Measurements from ENCODE around the gene GPR158.

The GPR158 gene

GRCh38 chr10:25493122-25493893 is 318.5 kb downstream of the GPR158 start:
- Histone ChIP-seq H3K18ac (ENCODE audit: low read length) (no peak overlapping the region), H2BK15ac (ENCODE audit: low read length) (no peak overlapping the region), H3K23ac (ENCODE audit: low read depth, low read length, poor library complexity) (no peak overlapping the region), H3K4me1 (ENCODE audit: control insufficient read depth in 2 of 2, insufficient read depth in 1 of 2, low read depth in 1 of 2, low read length in 2 of 2) (peaks cover 11 to 22% of the 10 kb centered on the region in 2 donors), H3K79me1 (ENCODE audit: low read depth, low read length) (no peaks in the 10 kb centered on the region), H3K9me3 (replicated peaks in 1 of 2; ENCODE audit: control insufficient read depth in 2 of 2, insufficient read depth in 1 of 2, low read depth in 1 of 2, low read length in 2 of 2) (no peaks in the 10 kb centered on the region), H4K91ac (ENCODE audit: low read depth, low read length, poor library complexity) (no peak overlapping the region), H3K4ac (ENCODE audit: low read length) (no peak overlapping the region), H3K27me3 (ENCODE audit: control insufficient read depth in 3 of 3, insufficient read depth in 3 of 3, low read depth in 1 of 3, low read length in 3 of 3) (no peaks in the 10 kb centered on the region), H3K9ac (ENCODE audit: low read depth, low read length, poor library complexity) (no peak overlapping the region), H2AK5ac (ENCODE audit: low read depth, low read length) (no peak overlapping the region), H3K36me3 (replicated peaks in 1 of 2; ENCODE audit: control insufficient read depth in 2 of 2, insufficient read depth in 2 of 2, low read length in 2 of 2) (no peaks in the 10 kb centered on the region), H2BK12ac (ENCODE audit: low read length) (no peak overlapping the region), H2BK5ac (ENCODE audit: low read length) (no peak overlapping the region), H3K4me2 (ENCODE audit: insufficient read depth, low read length, poor library complexity, severe bottlenecking) (no peak overlapping the region), H2BK120ac (ENCODE audit: low read depth, low read length) (no peak overlapping the region), H3K4me3 (ENCODE audit: low read length in 2 of 2) (no peak overlapping the region), H3K27ac (replicated peaks; ENCODE audit: low read length) (peak overlapping the region; percentile 4), H3K14ac (ENCODE audit: low read length) (no peak overlapping the region), H4K8ac (ENCODE audit: low read depth, low read length) (no peak overlapping the region), H2AFZ (ENCODE audit: low read length) (no peak overlapping the region)
- peak; percentile 72 for DNase-seq (ENCODE audit: low spot score)
- no CpG with 5 or more reads among the region's 4 CpGs for WGBS, 2 donors (ENCODE audit: extremely low coverage in 2 of 2, insufficient read length in 2 of 2, insufficient replicate concordance in 1 of 2)

- Histone ChIP-seq H3K23ac (ENCODE audit: low read depth, low read length, poor library complexity) (no peak overlapping the region), H3K27me3 (ENCODE audit: control insufficient read depth in 3 of 3, insufficient read depth in 3 of 3, low read depth in 1 of 3, low read length in 3 of 3) (no peaks in the 10 kb centered on the region), H3K18ac (ENCODE audit: low read length) (no peak overlapping the region), H2AK5ac (ENCODE audit: low read depth, low read length) (no peak overlapping the region), H3K14ac (ENCODE audit: low read length) (no peak overlapping the region), H3K4ac (ENCODE audit: low read length) (no peak overlapping the region), H3K79me1 (ENCODE audit: low read depth, low read length) (no peaks in the 10 kb centered on the region), H2BK12ac (ENCODE audit: low read length) (no peak overlapping the region), H4K8ac (ENCODE audit: low read depth, low read length) (no peak overlapping the region), H3K4me3 (ENCODE audit: low read length in 2 of 2) (no peak overlapping the region), H3K27ac (replicated peaks; ENCODE audit: low read length) (no peak overlapping the region), H2AFZ (ENCODE audit: low read length) (no peak overlapping the region), H3K4me1 (ENCODE audit: control insufficient read depth in 2 of 2, insufficient read depth in 1 of 2, low read depth in 1 of 2, low read length in 2 of 2) (peaks cover 14 to 21% of the 10 kb centered on the region in 2 donors), H3K9me3 (replicated peaks in 1 of 2; ENCODE audit: control insufficient read depth in 2 of 2, insufficient read depth in 1 of 2, low read depth in 1 of 2, low read length in 2 of 2) (no peaks in the 10 kb centered on the region), H3K9ac (ENCODE audit: low read depth, low read length, poor library complexity) (no peak overlapping the region), H4K91ac (ENCODE audit: low read depth, low read length, poor library complexity) (no peak overlapping the region), H2BK5ac (ENCODE audit: low read length) (no peak overlapping the region), H2BK120ac (ENCODE audit: low read depth, low read length) (no peak overlapping the region), H3K36me3 (replicated peaks in 1 of 2; ENCODE audit: control insufficient read depth in 2 of 2, insufficient read depth in 2 of 2, low read length in 2 of 2) (no peaks in the 10 kb centered on the region), H2BK15ac (ENCODE audit: low read length) (no peak overlapping the region), H3K4me2 (ENCODE audit: insufficient read depth, low read length, poor library complexity, severe bottlenecking) (no peak overlapping the region)
- no peak for DNase-seq (ENCODE audit: low spot score)
- no CpG with 5 or more reads among the region's 3 CpGs for WGBS, 2 donors (ENCODE audit: extremely low coverage in 2 of 2, insufficient read length in 2 of 2, insufficient replicate concordance in 1 of 2)
These were observed 322.4 kb downstream of the GPR158 start for GRCh38 chr10:25497246-25497645.

GRCh38 chr10:25498645-25499044 is 323.8 kb downstream of the GPR158 start:
- Histone ChIP-seq H3K4me3 (ENCODE audit: low read length in 2 of 2) (no peak overlapping the region), H3K14ac (ENCODE audit: low read length) (no peak overlapping the region), H3K4me2 (ENCODE audit: insufficient read depth, low read length, poor library complexity, severe bottlenecking) (no peak overlapping the region)

GRCh38 chr10:25501912-25502311 is 327.1 kb downstream of the GPR158 start:
- Histone ChIP-seq H3K23ac (ENCODE audit: low read depth, low read length, poor library complexity) (no peak overlapping the region), H3K18ac (ENCODE audit: low read length) (no peak overlapping the region), H3K4me3 (ENCODE audit: low read length in 2 of 2) (no peak overlapping the region), H2BK5ac (ENCODE audit: low read length) (no peak overlapping the region), H3K36me3 (replicated peaks in 1 of 2; ENCODE audit: control insufficient read depth in 2 of 2, insufficient read depth in 2 of 2, low read length in 2 of 2) (no peaks in the 10 kb centered on the region), H3K79me1 (ENCODE audit: low read depth, low read length) (no peaks in the 10 kb centered on the region), H3K27me3 (ENCODE audit: control insufficient read depth in 3 of 3, insufficient read depth in 3 of 3, low read depth in 1 of 3, low read length in 3 of 3) (no peaks in the 10 kb centered on the region), H2BK15ac (ENCODE audit: low read length) (no peak overlapping the region), H2BK12ac (ENCODE audit: low read length) (no peak overlapping the region), H4K91ac (ENCODE audit: low read depth, low read length, poor library complexity) (no peak overlapping the region), H3K4me2 (ENCODE audit: insufficient read depth, low read length, poor library complexity, severe bottlenecking) (no peak overlapping the region), H3K14ac (ENCODE audit: low read length) (no peak overlapping the region), H3K9me3 (replicated peaks in 1 of 2; ENCODE audit: control insufficient read depth in 2 of 2, insufficient read depth in 1 of 2, low read depth in 1 of 2, low read length in 2 of 2) (no peaks in the 10 kb centered on the region), H3K4me1 (ENCODE audit: control insufficient read depth in 2 of 2, insufficient read depth in 1 of 2, low read depth in 1 of 2, low read length in 2 of 2) (peaks cover 1 to 14% of the 10 kb centered on the region in 2 donors), H2AK5ac (ENCODE audit: low read depth, low read length) (no peak overlapping the region), H2BK120ac (ENCODE audit: low read depth, low read length) (no peak overlapping the region), H2AFZ (ENCODE audit: low read length) (peak overlapping the region; percentile 41), H3K27ac (replicated peaks; ENCODE audit: low read length) (no peak overlapping the region), H3K4ac (ENCODE audit: low read length) (no peak overlapping the region), H3K9ac (ENCODE audit: low read depth, low read length, poor library complexity) (no peak overlapping the region), H4K8ac (ENCODE audit: low read depth, low read length) (no peak overlapping the region)
- DNase-seq (ENCODE audit: low spot score) = no peak
- WGBS, 2 donors (ENCODE audit: extremely low coverage in 2 of 2, insufficient read length in 2 of 2, insufficient replicate concordance in 1 of 2) = no CpG with 5 or more reads among the region's 4 CpGs

More at GRCh38 chr10:25498645-25499044, 323.8 kb downstream of the GPR158 start:
- H2AFZ ChIP-seq (ENCODE audit: low read length) = no peak overlapping the region
- H3K18ac ChIP-seq (ENCODE audit: low read length) = no peak overlapping the region
- H3K27ac ChIP-seq (replicated peaks; ENCODE audit: low read length) = no peak overlapping the region
- no peak overlapping the region for H3K23ac ChIP-seq (ENCODE audit: low read depth, low read length, poor library complexity)
- H3K27me3 ChIP-seq (ENCODE audit: control insufficient read depth in 3 of 3, insufficient read depth in 3 of 3, low read depth in 1 of 3, low read length in 3 of 3) = no peaks in the 10 kb centered on the region
- no peak overlapping the region for H2BK120ac ChIP-seq (ENCODE audit: low read depth, low read length)
- H3K79me1 ChIP-seq (ENCODE audit: low read depth, low read length) = no peaks in the 10 kb centered on the region
- H4K8ac ChIP-seq (ENCODE audit: low read depth, low read length) = no peak overlapping the region
- no CpG with 5 or more reads among the region's 5 CpGs for WGBS, 2 donors (ENCODE audit: extremely low coverage in 2 of 2, insufficient read length in 2 of 2, insufficient replicate concordance in 1 of 2)
- no peak overlapping the region for H3K9ac ChIP-seq (ENCODE audit: low read depth, low read length, poor library complexity)
- H2BK5ac ChIP-seq (ENCODE audit: low read length) = no peak overlapping the region
- no peak for DNase-seq (ENCODE audit: low spot score)
- peak overlapping the region; percentile 2 for H2BK12ac ChIP-seq (ENCODE audit: low read length)
- H3K4ac ChIP-seq (ENCODE audit: low read length) = no peak overlapping the region
- no peak overlapping the region for H2AK5ac ChIP-seq (ENCODE audit: low read depth, low read length)
- H3K4me1 ChIP-seq (ENCODE audit: control insufficient read depth in 2 of 2, insufficient read depth in 1 of 2, low read depth in 1 of 2, low read length in 2 of 2) = peaks cover 9 to 21% of the 10 kb centered on the region in 2 donors
- H3K36me3 ChIP-seq (replicated peaks in 1 of 2; ENCODE audit: control insufficient read depth in 2 of 2, insufficient read depth in 2 of 2, low read length in 2 of 2) = no peaks in the 10 kb centered on the region
- no peak overlapping the region for H4K91ac ChIP-seq (ENCODE audit: low read depth, low read length, poor library complexity)
- no peak overlapping the region for H2BK15ac ChIP-seq (ENCODE audit: low read length)
- no peaks in the 10 kb centered on the region for H3K9me3 ChIP-seq (replicated peaks in 1 of 2; ENCODE audit: control insufficient read depth in 2 of 2, insufficient read depth in 1 of 2, low read depth in 1 of 2, low read length in 2 of 2)
